ENCODE measurements around the gene STOX2. TPM values are rescaled to one million over a fixed set of nuclear protein-coding genes. Genes with fewer than 3 reads are reported as not detected.
"Not testable (repeated sequence)": the region's sequence is repeated elsewhere in the genome, so short reads cannot be mapped to it uniquely, and the experiment has no call there.

Gene STOX2
- total RNA-seq, 1 donor from 2014 or later: 4.4 TPM

GRCh38 chr4:184030764-184031163, 125.7 kb downstream of the STOX2 start:
- no peaks in the 10 kb centered on the region for H3K27me3 ChIP-seq (ENCODE audit: control insufficient read depth, insufficient read depth, low read length)
- no peak for DNase-seq (ENCODE audit: low read depth)
- no peak overlapping the region for H3K4me3 ChIP-seq (ENCODE audit: low read depth, low read length)
- TF ChIP-seq CTCF (IDR thresholded peaks at IDR 0.05; ENCODE audit: insufficient read depth, low read length, poor library complexity, severe bottlenecking): no peak
- no peaks in the 10 kb centered on the region for H3K36me3 ChIP-seq (ENCODE audit: control insufficient read depth, insufficient read depth, low read length)

- DNase-seq (ENCODE audit: low read depth): no peak
- Histone ChIP-seq H3K36me3 (ENCODE audit: control insufficient read depth, insufficient read depth, low read length) (no peaks in the 10 kb centered on the region), H3K4me3 (ENCODE audit: low read depth, low read length) (no peak overlapping the region), H3K27me3 (ENCODE audit: control insufficient read depth, insufficient read depth, low read length) (no peaks in the 10 kb centered on the region)
- no peak for TF ChIP-seq CTCF (IDR thresholded peaks at IDR 0.05; ENCODE audit: insufficient read depth, low read length, poor library complexity, severe bottlenecking)
Observed at GRCh38 chr4:184032091-184032490, 127.0 kb downstream of the STOX2 start.

- H3K4me3 ChIP-seq (ENCODE audit: low read depth, low read length): peak overlapping the region; percentile 5
- TF ChIP-seq CTCF (IDR thresholded peaks at IDR 0.05; ENCODE audit: insufficient read depth, low read length, poor library complexity, severe bottlenecking): no peak
- DNase-seq (ENCODE audit: low read depth): no peak
Observed at GRCh38 chr4:184039963-184040383, 134.9 kb downstream of the STOX2 start.

DNA sequence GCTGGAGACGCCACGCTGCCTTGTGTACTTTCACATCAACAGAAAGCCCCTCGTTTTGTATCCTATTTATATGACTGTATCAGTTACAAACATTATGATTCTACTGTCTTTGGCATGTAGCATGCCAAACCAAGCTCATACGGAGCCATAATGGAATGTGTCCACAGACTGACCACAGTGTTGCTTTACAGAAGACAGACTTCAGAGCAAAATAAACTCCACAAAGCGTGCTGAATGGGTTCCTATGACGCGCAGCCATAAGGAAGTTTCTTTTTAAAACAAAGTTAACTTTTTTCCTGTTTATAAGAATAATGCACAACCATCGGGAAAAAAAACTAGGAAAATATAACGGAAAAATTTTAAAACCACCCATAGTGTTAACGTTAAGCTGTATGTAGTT, 136.0 kb downstream of the STOX2 start:
- Histone ChIP-seq H3K27me3 (ENCODE audit: control insufficient read depth, insufficient read depth, low read length) (peaks cover 10% of the 10 kb centered on the region), H3K36me3 (ENCODE audit: control insufficient read depth, insufficient read depth, low read length) (no peaks in the 10 kb centered on the region), H3K4me3 (ENCODE audit: low read depth, low read length) (no peak overlapping the region)
- no peak for TF ChIP-seq CTCF (IDR thresholded peaks at IDR 0.05; ENCODE audit: insufficient read depth, low read length, poor library complexity, severe bottlenecking)
- DNase-seq (ENCODE audit: low read depth): no peak

More at GRCh38 chr4:184039963-184040383, 134.9 kb downstream of the STOX2 start:
- Histone ChIP-seq H3K36me3 (ENCODE audit: control insufficient read depth, insufficient read depth, low read length) (no peaks in the 10 kb centered on the region), H3K27me3 (ENCODE audit: control insufficient read depth, insufficient read depth, low read length) (peaks cover 10% of the 10 kb centered on the region)

DNA sequence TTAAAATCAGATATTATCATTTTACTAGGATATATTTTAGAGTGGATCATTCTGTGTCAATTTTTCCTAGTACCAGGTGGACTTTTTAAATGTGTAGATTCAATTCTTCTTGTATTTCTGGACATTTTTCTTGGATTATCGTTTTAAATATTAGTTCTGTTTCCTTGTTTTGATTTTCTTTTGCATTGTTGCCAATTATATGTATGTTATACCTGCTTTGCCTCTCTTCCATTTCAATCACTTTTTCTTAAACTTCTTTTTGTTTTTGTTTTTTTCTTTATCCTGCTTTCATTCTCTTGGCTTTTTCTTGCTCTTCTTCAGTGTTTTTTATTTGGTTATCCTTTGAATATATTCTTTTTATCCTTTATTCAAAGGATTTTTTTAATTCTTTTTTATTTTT, 141.0 kb downstream of the STOX2 start:
- Histone ChIP-seq H3K36me3 (ENCODE audit: control insufficient read depth, insufficient read depth, low read length) (no peaks in the 10 kb centered on the region), H3K27me3 (ENCODE audit: control insufficient read depth, insufficient read depth, low read length) (no peaks in the 10 kb centered on the region), H3K4me3 (ENCODE audit: low read depth, low read length) (no peak overlapping the region)
- no peak for DNase-seq (ENCODE audit: low read depth)
- no peak for TF ChIP-seq CTCF (IDR thresholded peaks at IDR 0.05; ENCODE audit: insufficient read depth, low read length, poor library complexity, severe bottlenecking)

DNA sequence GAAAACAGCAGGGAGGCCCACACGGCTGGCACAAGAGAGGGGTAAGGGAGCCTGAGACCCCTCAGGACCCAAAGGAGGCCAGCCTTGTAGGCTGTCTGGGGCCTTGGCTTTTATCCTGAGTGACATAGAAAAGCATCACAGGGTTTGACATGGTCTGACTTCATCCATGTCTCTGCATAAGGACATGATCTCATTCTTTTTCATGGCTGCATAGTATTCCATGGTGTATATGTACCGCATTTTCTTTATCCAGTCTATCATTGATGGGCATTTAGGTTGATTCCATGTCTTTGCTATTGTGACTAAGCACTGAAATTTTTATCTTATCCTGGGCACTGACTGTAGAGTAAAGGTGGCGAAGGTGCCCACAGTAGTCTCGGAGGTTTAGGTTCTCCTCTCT, 146.2 kb downstream of the STOX2 start:
- DNase-seq (ENCODE audit: low read depth); H3K4me3 ChIP-seq (ENCODE audit: low read depth, low read length): not testable (repeated sequence)

More for the DNA sequence above, 146.2 kb downstream of the STOX2 start:
- H3K36me3 ChIP-seq (ENCODE audit: control insufficient read depth, insufficient read depth, low read length); H3K27me3 ChIP-seq (ENCODE audit: control insufficient read depth, insufficient read depth, low read length): not testable (repeated sequence)
